HL-60 (cell line): ENCODE results near the gene RTP5.

ENCODE experiments used
- DNase-seq, 2 experiments: peaks; one replicate each; pipeline ENCODE4 v3.0.0-alpha.2; 2010 to 2020; ENCODE audit warnings: low read depth in 1 of 2, low spot score in 1 of 2
- H3K27ac ChIP-seq: fragments of 250-450 bp; sonication (Bioruptor Pico); replicated peaks from 2 replicates; pipeline ENCODE4 v1.5.1; 2020; ENCODE audit warnings: mild to moderate bottlenecking, moderate library complexity
- H3K27me3 ChIP-seq: fragments of 250-450 bp; sonication (Bioruptor Pico); 2 replicates; pipeline ENCODE4 v1.5.1; 2021; ENCODE audit warnings: mild to moderate bottlenecking, moderate library complexity; ENCODE audit not compliant: insufficient read depth, poor library complexity, severe bottlenecking
- H3K4me3 ChIP-seq: replicated peaks from 2 replicates; pipeline ENCODE4 v1.5.1; 2011; ENCODE audit warnings: mild to moderate bottlenecking, control low read depth, low read length; ENCODE audit not compliant: insufficient read depth
- CTCF ChIP-seq: IDR thresholded peaks from one replicate; pipeline ENCODE4 v1.5.1; 2011; ENCODE audit warnings: low read length, control low read depth, inconsistent platforms; ENCODE audit not compliant: insufficient read depth
- GABPA ChIP-seq: IDR thresholded peaks from 2 replicates; pipeline ENCODE4 v1.6.1; 2012; ENCODE audit warnings: low read depth
- POLR2AphosphoS5 ChIP-seq: IDR thresholded peaks from 2 replicates; pipeline ENCODE4 v1.6.1; 2012; ENCODE audit warnings: low read depth
- REST ChIP-seq: IDR thresholded peaks from 2 replicates; pipeline ENCODE4 v1.6.1; 2012; ENCODE audit warnings: low read depth; ENCODE audit not compliant: insufficient replicate concordance
- SPI1 ChIP-seq: IDR thresholded peaks from 2 replicates; pipeline ENCODE4 v1.6.1; 2012; ENCODE audit warnings: low read depth, mild to moderate bottlenecking, borderline replicate concordance

RTP5 gene

GRCh38 chr2:241852116-241852980 is 17.2 kb upstream of the RTP5 start:
- Histone ChIP-seq H3K4me3 (no peak overlapping the region), H3K27me3 (no peaks in the 10 kb centered on the region), H3K27ac (no peak overlapping the region)
- TF ChIP-seq POLR2AphosphoS5 (no peak), SPI1 (no peak), CTCF (no peak), GABPA (no peak), REST (no peak)
- DNase-seq: no peak

- no peak for DNase-seq
- H3K4me3 ChIP-seq: no peak overlapping the region
- no peak for TF ChIP-seq SPI1
- no peak for TF ChIP-seq GABPA
- TF ChIP-seq POLR2AphosphoS5: no peak
- TF ChIP-seq REST: no peak
- no peak for TF ChIP-seq CTCF
- H3K27ac ChIP-seq: no peak overlapping the region
- no peaks in the 10 kb centered on the region for H3K27me3 ChIP-seq
Observed at GRCh38 chr2:241852981-241853631, 16.4 kb upstream of the RTP5 start.

GRCh38 chr2:241853651-241854341 is 15.7 kb upstream of the RTP5 start:
- TF ChIP-seq REST: no peak
- no peak for TF ChIP-seq SPI1
- no peak for TF ChIP-seq GABPA
- Histone ChIP-seq H3K27me3 (no peaks in the 10 kb centered on the region), H3K27ac (no peak overlapping the region), H3K4me3 (no peak overlapping the region)
- no peak for DNase-seq
